ENCODE measurements around the gene MAN1A1. TPM values are rescaled to one million over a fixed set of nuclear protein-coding genes. Genes with fewer than 3 reads are reported as not detected.

The MAN1A1 gene
- total RNA-seq, 1 experiment from 2014 or later: 14.1 TPM

- DNase-seq (ENCODE audit: low spot score): peak; percentile 89
These were observed 202.2 kb downstream of the MAN1A1 start for GRCh38 chr6:119147101-119148053.

- DNase-seq (ENCODE audit: low spot score): no peak
These were observed 204.4 kb downstream of the MAN1A1 start for GRCh38 chr6:119145111-119145510.

- DNase-seq (ENCODE audit: low spot score): no peak
These were observed 206.9 kb downstream of the MAN1A1 start for GRCh38 chr6:119142637-119143036.

GRCh38 chr6:119142041-119142440 is 207.5 kb downstream of the MAN1A1 start:
- DNase-seq (ENCODE audit: low spot score): no peak

GRCh38 chr6:119140196-119141140 is 209.1 kb downstream of the MAN1A1 start:
- no peak for DNase-seq (ENCODE audit: low spot score)

- DNase-seq (ENCODE audit: low spot score): no peak
These were observed 210.5 kb downstream of the MAN1A1 start for GRCh38 chr6:119138906-119139541.

- DNase-seq (ENCODE audit: low spot score): no peak
These were observed 212.1 kb downstream of the MAN1A1 start for GRCh38 chr6:119137194-119138072.

- DNase-seq (ENCODE audit: low spot score): no peak
These were observed 214.8 kb downstream of the MAN1A1 start for GRCh38 chr6:119134752-119135151.

GRCh38 chr6:119133400-119133799 is 216.2 kb downstream of the MAN1A1 start:
- no peak for DNase-seq (ENCODE audit: low spot score)

- no peak for DNase-seq (ENCODE audit: low spot score)
These were observed 217.1 kb downstream of the MAN1A1 start for GRCh38 chr6:119132261-119132981.

GRCh38 chr6:119129968-119130484 is 219.5 kb downstream of the MAN1A1 start:
- no peak for DNase-seq (ENCODE audit: low spot score)

- DNase-seq (ENCODE audit: low spot score): peak; percentile 13
These were observed 220.2 kb downstream of the MAN1A1 start for GRCh38 chr6:119129148-119129967.

- DNase-seq (ENCODE audit: low spot score): no peak
These were observed 221.2 kb downstream of the MAN1A1 start for GRCh38 chr6:119128252-119128912.

GRCh38 chr6:119127627-119128026 is 221.9 kb downstream of the MAN1A1 start:
- no peak for DNase-seq (ENCODE audit: low spot score)

All from H4 (cell line).